GM13977 (cell line): ENCODE results near the gene EIF1.

Experiments
- DNase-seq: peaks from one replicate; pipeline ENCODE4 v3.0.0; 2012; ENCODE audit warnings: low spot score
- CTCF ChIP-seq: IDR thresholded peaks from 2 replicates; pipeline ENCODE4 v1.5.1; 2012; ENCODE audit warnings: mild to moderate bottlenecking, control low read depth; ENCODE audit not compliant: insufficient read depth; ENCODE audit errors: extremely low read depth, missing control alignments
- in situ Hi-C: fragments of 300-500 bp; cut with MboI; formaldehyde crosslinking; loops from one replicate; pipeline ENCODE4 v1.12.0; 2022; ENCODE audit warnings: low sequenced_read_pairs, low pct_unique_long_range_greater_than_20kb, mixed read lengths, inconsistent platforms; ENCODE audit not compliant: unreplicated experiment

EIF1 gene

GRCh38 chr17:41723801-41724475, 35.3 kb downstream of the EIF1 start:
- in situ Hi-C loops: no loop called here
- TF ChIP-seq CTCF: no peak
- no peak for DNase-seq

GRCh38 chr17:41724476-41725050, 35.9 kb downstream of the EIF1 start:
- in situ Hi-C loops: loop anchor here (25.0 kb wide), 1 partner anchor 388 kb away; the partner anchor contains the start of genes DHX58, HSPB9 and KAT2A
- no peak for TF ChIP-seq CTCF
- DNase-seq: no peak

GRCh38 chr17:41725134-41725533, 36.4 kb downstream of the EIF1 start:
- TF ChIP-seq CTCF: no peak
- DNase-seq: no peak
- in situ Hi-C loops: loop anchor here (25.0 kb wide), 1 partner anchor 387 kb away; the partner anchor contains the start of genes DHX58, HSPB9 and KAT2A

- no peak for TF ChIP-seq CTCF
- no peak for DNase-seq
- in situ Hi-C loops: loop anchor here (25.0 kb wide), 1 partner anchor 384 kb away; the partner anchor contains the start of genes DHX58, HSPB9 and KAT2A
Measured at GRCh38 chr17:41728056-41728455, 39.4 kb downstream of the EIF1 start.

GRCh38 chr17:41730479-41730878, 41.8 kb downstream of the EIF1 start:
- in situ Hi-C loops: loop anchor here (25.0 kb wide), 1 partner anchor 382 kb away; the partner anchor contains the start of genes DHX58, HSPB9 and KAT2A
- TF ChIP-seq CTCF: no peak
- DNase-seq: no peak

- in situ Hi-C loops: loop anchor here (25.0 kb wide), 1 partner anchor 380 kb away; the partner anchor contains the start of genes DHX58, HSPB9 and KAT2A
- DNase-seq: no peak
- no peak for TF ChIP-seq CTCF
Measured at GRCh38 chr17:41731836-41732235, 43.2 kb downstream of the EIF1 start.
